Measurements from ENCODE around the gene LRSAM1.

LRSAM1 gene

GRCh38 chr9:127529671-127530070 lies 78.4 kb downstream of the LRSAM1 start:
- no peak for DNase-seq (ENCODE audit: low read depth)
- no peak overlapping the region for H3K4me3 ChIP-seq (ENCODE audit: low read length)
- TF ChIP-seq CTCF (conservative IDR thresholded peaks at IDR 0.05; ENCODE audit: low read depth, low read length): no peak

GRCh38 chr9:127530206-127530941 lies 79.1 kb downstream of the LRSAM1 start:
- no peak for TF ChIP-seq CTCF (conservative IDR thresholded peaks at IDR 0.05; ENCODE audit: low read depth, low read length)
- no peak overlapping the region for H3K4me3 ChIP-seq (ENCODE audit: low read length)
- no peak for DNase-seq (ENCODE audit: low read depth)

GRCh38 chr9:127531676-127532075 lies 80.4 kb downstream of the LRSAM1 start:
- no peak overlapping the region for H3K4me3 ChIP-seq (ENCODE audit: low read length)
- no peak for TF ChIP-seq CTCF (conservative IDR thresholded peaks at IDR 0.05; ENCODE audit: low read depth, low read length)
- DNase-seq (ENCODE audit: low read depth): no peak

- no peak for DNase-seq (ENCODE audit: low read depth)
- no peak overlapping the region for H3K4me3 ChIP-seq (ENCODE audit: low read length)
- no peak for TF ChIP-seq CTCF (conservative IDR thresholded peaks at IDR 0.05; ENCODE audit: low read depth, low read length)
Measured at GRCh38 chr9:127534250-127534906, 83.1 kb downstream of the LRSAM1 start.

GRCh38 chr9:127534931-127535330 lies 83.6 kb downstream of the LRSAM1 start:
- H3K4me3 ChIP-seq (ENCODE audit: low read length): no peak overlapping the region
- TF ChIP-seq CTCF (conservative IDR thresholded peaks at IDR 0.05; ENCODE audit: low read depth, low read length): no peak
- no peak for DNase-seq (ENCODE audit: low read depth)

- no peak for TF ChIP-seq CTCF (conservative IDR thresholded peaks at IDR 0.05; ENCODE audit: low read depth, low read length)
Measured at GRCh38 chr9:127535396-127535795, 84.1 kb downstream of the LRSAM1 start.

GRCh38 chr9:127535834-127536233 lies 84.5 kb downstream of the LRSAM1 start:
- DNase-seq (ENCODE audit: low read depth): no peak
- TF ChIP-seq CTCF (conservative IDR thresholded peaks at IDR 0.05; ENCODE audit: low read depth, low read length): no peak
- H3K4me3 ChIP-seq (ENCODE audit: low read length): no peak overlapping the region

More at GRCh38 chr9:127535396-127535795, 84.1 kb downstream of the LRSAM1 start:
- no peak overlapping the region for H3K4me3 ChIP-seq (ENCODE audit: low read length)
- no peak for DNase-seq (ENCODE audit: low read depth)

Data from retinal pigment epithelial cell (primary cell).